Measurements from ENCODE around the gene JPH4.

GRCh38 chr14:23564181-23564812 is 14.3 kb downstream of the JPH4 start:
- TF ChIP-seq ESRRG (CRISPR knock-in tag; IDR thresholded peaks at IDR 0.05) (no peak), ARNTL (CRISPR knock-in tag; IDR thresholded peaks at IDR 0.05; ENCODE audit: borderline replicate concordance, low read depth) (no peak), ZFP30 (CRISPR knock-in tag; IDR thresholded peaks at IDR 0.05) (no peak), SNAI2 (CRISPR knock-in tag; IDR thresholded peaks at IDR 0.05) (no peak), ZFP3 (CRISPR knock-in tag; IDR thresholded peaks at IDR 0.05) (no peak), PPARA (CRISPR knock-in tag; IDR thresholded peaks at IDR 0.05; ENCODE audit: borderline replicate concordance) (no peak), ZNF70 (CRISPR knock-in tag; IDR thresholded peaks at IDR 0.05) (no peak), POU6F1 (CRISPR knock-in tag; IDR thresholded peaks at IDR 0.05; ENCODE audit: borderline replicate concordance, low read depth) (no peak), RARB (CRISPR knock-in tag; IDR thresholded peaks at IDR 0.05) (no peak), ZNF8 (CRISPR knock-in tag; IDR thresholded peaks at IDR 0.05) (no peak), BACH2 (CRISPR knock-in tag; IDR thresholded peaks at IDR 0.05; ENCODE audit: borderline replicate concordance) (no peak)
- TF ChIP-seq, protein P1, sequence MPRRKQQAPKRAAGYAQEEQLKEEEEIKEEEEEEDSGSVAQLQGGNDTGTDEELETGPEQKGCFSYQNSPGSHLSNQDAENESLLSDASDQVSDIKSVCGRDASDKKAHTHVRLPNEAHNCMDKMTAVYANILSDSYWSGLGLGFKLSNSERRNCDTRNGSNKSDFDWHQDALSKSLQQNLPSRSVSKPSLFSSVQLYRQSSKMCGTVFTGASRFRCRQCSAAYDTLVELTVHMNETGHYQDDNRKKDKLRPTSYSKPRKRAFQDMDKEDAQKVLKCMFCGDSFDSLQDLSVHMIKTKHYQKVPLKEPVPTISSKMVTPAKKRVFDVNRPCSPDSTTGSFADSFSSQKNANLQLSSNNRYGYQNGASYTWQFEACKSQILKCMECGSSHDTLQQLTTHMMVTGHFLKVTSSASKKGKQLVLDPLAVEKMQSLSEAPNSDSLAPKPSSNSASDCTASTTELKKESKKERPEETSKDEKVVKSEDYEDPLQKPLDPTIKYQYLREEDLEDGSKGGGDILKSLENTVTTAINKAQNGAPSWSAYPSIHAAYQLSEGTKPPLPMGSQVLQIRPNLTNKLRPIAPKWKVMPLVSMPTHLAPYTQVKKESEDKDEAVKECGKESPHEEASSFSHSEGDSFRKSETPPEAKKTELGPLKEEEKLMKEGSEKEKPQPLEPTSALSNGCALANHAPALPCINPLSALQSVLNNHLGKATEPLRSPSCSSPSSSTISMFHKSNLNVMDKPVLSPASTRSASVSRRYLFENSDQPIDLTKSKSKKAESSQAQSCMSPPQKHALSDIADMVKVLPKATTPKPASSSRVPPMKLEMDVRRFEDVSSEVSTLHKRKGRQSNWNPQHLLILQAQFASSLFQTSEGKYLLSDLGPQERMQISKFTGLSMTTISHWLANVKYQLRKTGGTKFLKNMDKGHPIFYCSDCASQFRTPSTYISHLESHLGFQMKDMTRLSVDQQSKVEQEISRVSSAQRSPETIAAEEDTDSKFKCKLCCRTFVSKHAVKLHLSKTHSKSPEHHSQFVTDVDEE (CRISPR knock-in tag; IDR thresholded peaks at IDR 0.05), result no peak
- TF ChIP-seq, protein P2, sequence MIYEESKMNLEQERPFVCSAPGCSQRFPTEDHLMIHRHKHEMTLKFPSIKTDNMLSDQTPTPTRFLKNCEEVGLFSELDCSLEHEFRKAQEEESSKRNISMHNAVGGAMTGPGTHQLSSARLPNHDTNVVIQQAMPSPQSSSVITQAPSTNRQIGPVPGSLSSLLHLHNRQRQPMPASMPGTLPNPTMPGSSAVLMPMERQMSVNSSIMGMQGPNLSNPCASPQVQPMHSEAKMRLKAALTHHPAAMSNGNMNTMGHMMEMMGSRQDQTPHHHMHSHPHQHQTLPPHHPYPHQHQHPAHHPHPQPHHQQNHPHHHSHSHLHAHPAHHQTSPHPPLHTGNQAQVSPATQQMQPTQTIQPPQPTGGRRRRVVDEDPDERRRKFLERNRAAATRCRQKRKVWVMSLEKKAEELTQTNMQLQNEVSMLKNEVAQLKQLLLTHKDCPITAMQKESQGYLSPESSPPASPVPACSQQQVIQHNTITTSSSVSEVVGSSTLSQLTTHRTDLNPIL (CRISPR knock-in tag; IDR thresholded peaks at IDR 0.05; ENCODE audit: low read depth), result no peak
- TF ChIP-seq, protein P3, sequence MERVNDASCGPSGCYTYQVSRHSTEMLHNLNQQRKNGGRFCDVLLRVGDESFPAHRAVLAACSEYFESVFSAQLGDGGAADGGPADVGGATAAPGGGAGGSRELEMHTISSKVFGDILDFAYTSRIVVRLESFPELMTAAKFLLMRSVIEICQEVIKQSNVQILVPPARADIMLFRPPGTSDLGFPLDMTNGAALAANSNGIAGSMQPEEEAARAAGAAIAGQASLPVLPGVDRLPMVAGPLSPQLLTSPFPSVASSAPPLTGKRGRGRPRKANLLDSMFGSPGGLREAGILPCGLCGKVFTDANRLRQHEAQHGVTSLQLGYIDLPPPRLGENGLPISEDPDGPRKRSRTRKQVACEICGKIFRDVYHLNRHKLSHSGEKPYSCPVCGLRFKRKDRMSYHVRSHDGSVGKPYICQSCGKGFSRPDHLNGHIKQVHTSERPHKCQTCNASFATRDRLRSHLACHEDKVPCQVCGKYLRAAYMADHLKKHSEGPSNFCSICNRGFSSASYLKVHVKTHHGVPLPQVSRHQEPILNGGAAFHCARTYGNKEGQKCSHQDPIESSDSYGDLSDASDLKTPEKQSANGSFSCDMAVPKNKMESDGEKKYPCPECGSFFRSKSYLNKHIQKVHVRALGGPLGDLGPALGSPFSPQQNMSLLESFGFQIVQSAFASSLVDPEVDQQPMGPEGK (CRISPR knock-in tag; IDR thresholded peaks at IDR 0.05; ENCODE audit: borderline replicate concordance), result no peak
